Activated CD8-positive, alpha-beta T cell treated with anti-CD3 and anti-CD28 coated beads for 36 hours (primary cell): Measurements from ENCODE around the gene GOT1. TPM values are rescaled to one million over a fixed set of nuclear protein-coding genes. Genes with fewer than 3 reads are reported as not detected.

Source experiments
- ATAC-seq: fragments of 200-7000 bp; cut with Tn5 transposase; one replicate; pipeline ENCODE4 v1.10.0; 2021; ENCODE audit warnings: mild to moderate bottlenecking, moderate library complexity
- CTCF ChIA-PET: fragments of 350-600 bp; sonication (Branson Sonifier 250); formaldehyde crosslinking; loops from one replicate; lab custom pipeline; 2021; ENCODE audit warnings: antibody characterized with exemption; lab: Charles Lee
- POLR2A ChIA-PET: fragments of 350-600 bp; sonication (Branson Sonifier 250); formaldehyde crosslinking; loops from one replicate; lab custom pipeline; 2021; ENCODE audit warnings: antibody characterized with exemption; lab: Charles Lee
- DNase-seq: peaks from one replicate; pipeline ENCODE4 v3.0.0-alpha.2; 2020
- H3K27ac Mint-ChIP-seq: one replicate; pipeline ENCODE4 v1.8.0; 2021; ENCODE audit warnings: mild to moderate bottlenecking, mixed read lengths
- H3K27me3 Mint-ChIP-seq: one replicate; pipeline ENCODE4 v1.8.0; 2021; ENCODE audit warnings: mixed read lengths
- H3K36me3 Mint-ChIP-seq: one replicate; pipeline ENCODE4 v1.8.0; 2021; ENCODE audit warnings: low read depth, mixed read lengths
- H3K4me1 Mint-ChIP-seq: one replicate; pipeline ENCODE4 v1.8.0; 2021; ENCODE audit warnings: low read depth, mixed read lengths
- H3K4me3 Mint-ChIP-seq: one replicate; pipeline ENCODE4 v1.8.0; 2021; ENCODE audit warnings: mild to moderate bottlenecking, moderate library complexity, mixed read lengths
- H3K9me3 Mint-ChIP-seq: one replicate; pipeline ENCODE4 v1.8.0; 2021; ENCODE audit warnings: mixed read lengths
- intact Hi-C: fragments of 100-400 bp; cut with micrococcal nuclease; formaldehyde crosslinking; loops from one replicate; pipeline ENCODE4 v1.10.0; 2022
- total RNA-seq, 2 experiments: library from RNA; stranded (reverse); gene quantifications; one replicate each; pipeline ENCODE4 v1.2.3, GENCODE V29; 2021
- TF ChIP-seq, protein P1 (sequence below): fragments of 200-600 bp; IDR thresholded peaks from one replicate; pipeline ENCODE4 v1.8.0; 2022; ENCODE audit warnings: antibody characterized with exemption, mild to moderate bottlenecking

The GOT1 gene
- total RNA-seq, 2 experiments from 2014 or later = 48.7 to 51.5 TPM

DNA sequence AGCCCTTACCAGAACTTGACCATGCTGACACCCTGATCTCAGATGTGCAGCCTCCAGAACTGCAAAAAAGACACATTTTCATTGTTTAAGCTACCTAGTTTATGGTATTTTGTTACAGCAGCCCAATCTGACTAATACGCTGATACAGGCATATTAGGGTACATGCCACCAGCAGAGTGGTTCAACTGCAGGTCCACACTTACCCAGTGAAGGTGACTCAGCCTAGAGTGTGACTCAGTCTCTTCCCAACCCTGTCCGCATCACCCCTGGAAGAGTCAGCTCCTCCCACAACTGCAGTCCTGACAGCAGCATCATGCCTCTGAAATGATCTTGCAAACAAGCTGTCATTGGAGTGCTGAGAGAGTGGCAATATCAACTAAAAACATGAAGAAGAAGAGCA is 30.8 kb upstream of the GOT1 start:
- CTCF ChIA-PET = interaction anchor here (1.2 to 1.4 kb wide), 2 partner anchors 9 to 25 kb away, joined by 3 to 4 read pairs; no protein-coding TSS in a partner anchor
- H3K27me3 Mint-ChIP-seq = peaks cover 30% of the 10 kb centered on the region
- H3K9me3 Mint-ChIP-seq = no peaks in the 10 kb centered on the region
- TF ChIP-seq, protein P1, sequence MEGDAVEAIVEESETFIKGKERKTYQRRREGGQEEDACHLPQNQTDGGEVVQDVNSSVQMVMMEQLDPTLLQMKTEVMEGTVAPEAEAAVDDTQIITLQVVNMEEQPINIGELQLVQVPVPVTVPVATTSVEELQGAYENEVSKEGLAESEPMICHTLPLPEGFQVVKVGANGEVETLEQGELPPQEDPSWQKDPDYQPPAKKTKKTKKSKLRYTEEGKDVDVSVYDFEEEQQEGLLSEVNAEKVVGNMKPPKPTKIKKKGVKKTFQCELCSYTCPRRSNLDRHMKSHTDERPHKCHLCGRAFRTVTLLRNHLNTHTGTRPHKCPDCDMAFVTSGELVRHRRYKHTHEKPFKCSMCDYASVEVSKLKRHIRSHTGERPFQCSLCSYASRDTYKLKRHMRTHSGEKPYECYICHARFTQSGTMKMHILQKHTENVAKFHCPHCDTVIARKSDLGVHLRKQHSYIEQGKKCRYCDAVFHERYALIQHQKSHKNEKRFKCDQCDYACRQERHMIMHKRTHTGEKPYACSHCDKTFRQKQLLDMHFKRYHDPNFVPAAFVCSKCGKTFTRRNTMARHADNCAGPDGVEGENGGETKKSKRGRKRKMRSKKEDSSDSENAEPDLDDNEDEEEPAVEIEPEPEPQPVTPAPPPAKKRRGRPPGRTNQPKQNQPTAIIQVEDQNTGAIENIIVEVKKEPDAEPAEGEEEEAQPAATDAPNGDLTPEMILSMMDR = no peak
- no peaks in the 10 kb centered on the region for H3K36me3 Mint-ChIP-seq
- POLR2A ChIA-PET = no interaction called here
- no peak overlapping the region for H3K27ac Mint-ChIP-seq
- H3K4me3 Mint-ChIP-seq = no peak overlapping the region
- intact Hi-C loops = no loop called here
- H3K4me1 Mint-ChIP-seq = no peaks in the 10 kb centered on the region
- DNase-seq = no peak
- ATAC-seq = no peak

DNA sequence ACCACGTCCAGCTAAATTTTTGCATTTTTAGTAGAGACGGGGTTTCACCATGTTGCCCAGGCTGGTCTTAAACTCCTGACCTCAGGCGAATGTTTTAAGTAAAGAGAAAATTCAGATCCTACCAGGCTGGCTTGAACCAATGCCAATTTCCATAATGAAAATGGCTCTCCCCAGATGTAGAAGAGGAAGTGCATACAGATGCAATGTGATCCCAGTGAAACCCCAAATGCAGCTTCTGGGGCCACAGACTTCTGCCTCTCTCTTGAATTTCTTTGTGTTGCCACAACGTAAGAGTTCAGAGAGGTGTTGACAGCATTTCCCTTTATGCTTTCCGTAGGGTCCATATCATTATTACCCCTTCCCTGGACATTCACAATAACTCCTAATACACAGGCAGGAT is 29.6 kb upstream of the GOT1 start:
- no peaks in the 10 kb centered on the region for H3K36me3 Mint-ChIP-seq
- ChIA-PET POLR2A (no interaction called here), CTCF (interaction anchor here (1.2 kb wide), 1 partner anchor 10 kb away, joined by 4 read pairs; no protein-coding TSS in a partner anchor)
- intact Hi-C loops = no loop called here
- DNase-seq = no peak
- no peak overlapping the region for H3K27ac Mint-ChIP-seq
- ATAC-seq = no peak
- H3K27me3 Mint-ChIP-seq = peaks cover 27% of the 10 kb centered on the region
- H3K9me3 Mint-ChIP-seq = no peaks in the 10 kb centered on the region
- TF ChIP-seq, protein P1 = no peak
- H3K4me1 Mint-ChIP-seq = no peaks in the 10 kb centered on the region
- H3K4me3 Mint-ChIP-seq = no peak overlapping the region

DNA sequence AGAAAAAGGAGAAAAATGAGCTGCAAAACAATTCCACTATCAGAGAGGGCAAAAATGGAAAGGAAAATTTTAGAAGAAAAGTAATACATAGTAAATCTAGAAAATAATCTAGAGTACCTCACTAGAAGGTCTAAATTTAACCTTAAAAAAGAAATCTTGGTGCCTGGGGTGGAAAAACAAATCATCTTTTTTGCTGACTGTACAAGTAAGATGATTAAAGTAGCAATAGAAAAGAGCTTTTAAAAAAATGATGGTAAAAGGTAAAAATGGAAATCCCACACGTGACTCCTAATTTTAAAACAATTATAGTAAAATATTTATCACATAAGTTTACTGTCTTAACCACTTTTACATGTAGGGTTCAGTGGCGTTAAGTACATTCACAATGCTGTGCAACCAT is 28.8 kb upstream of the GOT1 start:
- ATAC-seq (no peak), DNase-seq (no peak)
- H3K36me3 Mint-ChIP-seq = no peaks in the 10 kb centered on the region
- H3K27ac Mint-ChIP-seq = no peak overlapping the region
- H3K4me1 Mint-ChIP-seq = no peaks in the 10 kb centered on the region
- CTCF ChIA-PET = interaction anchor here (1.2 kb wide), 1 partner anchor 9 kb away, joined by 4 read pairs; no protein-coding TSS in a partner anchor
- TF ChIP-seq, protein P1 = no peak
- intact Hi-C loops = no loop called here
- H3K9me3 Mint-ChIP-seq = no peaks in the 10 kb centered on the region
- H3K4me3 Mint-ChIP-seq = no peak overlapping the region
- H3K27me3 Mint-ChIP-seq = peaks cover 31% of the 10 kb centered on the region
- POLR2A ChIA-PET = no interaction called here

DNA sequence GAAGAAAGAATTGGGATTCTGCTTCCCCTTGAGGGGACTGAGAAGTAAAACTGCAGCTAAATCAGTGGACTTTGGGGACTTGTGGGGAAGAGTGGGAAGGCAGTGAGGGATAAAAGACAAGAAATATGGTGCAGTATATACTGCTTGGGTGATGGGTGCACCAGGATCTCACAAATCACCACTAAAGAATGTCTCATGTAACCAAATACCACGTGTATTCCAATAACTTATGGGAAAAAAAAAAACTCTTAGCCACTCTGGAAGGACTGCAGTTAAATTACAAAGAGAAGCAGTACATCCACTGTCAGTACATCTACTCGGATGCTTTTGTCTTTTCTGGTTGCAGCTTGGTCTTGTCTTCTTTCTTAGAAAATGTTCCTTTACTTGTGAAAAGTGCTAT is 27.4 kb upstream of the GOT1 start:
- ChIA-PET CTCF (no interaction called here), POLR2A (no interaction called here)
- Mint-ChIP-seq H3K36me3 (no peaks in the 10 kb centered on the region), H3K4me1 (no peaks in the 10 kb centered on the region), H3K4me3 (no peak overlapping the region), H3K27ac (no peak overlapping the region), H3K9me3 (no peaks in the 10 kb centered on the region), H3K27me3 (peaks cover 37% of the 10 kb centered on the region)
- intact Hi-C loops = no loop called here
- TF ChIP-seq, protein P1 = no peak
- DNase-seq (no peak), ATAC-seq (no peak)

DNA sequence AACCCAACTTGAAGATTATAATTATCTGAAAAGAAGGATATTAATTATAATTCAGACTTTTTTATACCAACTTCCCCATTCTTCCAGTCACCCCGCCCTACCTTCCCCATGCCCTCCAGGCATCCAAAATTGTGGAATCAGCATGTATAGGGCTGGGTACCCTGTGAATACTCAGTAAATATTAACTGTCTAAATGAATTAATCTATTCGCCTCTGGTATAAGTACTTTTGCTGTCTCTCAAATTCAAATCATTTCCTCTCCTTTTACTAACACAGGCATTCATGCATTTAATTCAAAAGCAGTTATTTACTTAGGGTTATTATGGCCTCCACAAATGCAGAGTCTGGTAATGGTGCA is 26.5 kb upstream of the GOT1 start:
- ChIA-PET POLR2A (no interaction called here), CTCF (no interaction called here)
- Mint-ChIP-seq H3K4me1 (no peaks in the 10 kb centered on the region), H3K4me3 (no peak overlapping the region), H3K9me3 (no peaks in the 10 kb centered on the region), H3K27ac (no peak overlapping the region), H3K27me3 (peaks cover 40% of the 10 kb centered on the region), H3K36me3 (no peaks in the 10 kb centered on the region)
- intact Hi-C loops = no loop called here
- TF ChIP-seq, protein P1 = no peak
- DNase-seq = no peak
- ATAC-seq = no peak
